Measurements from ENCODE around the gene E2F7. TPM values are rescaled to one million over a fixed set of nuclear protein-coding genes. Genes with fewer than 3 reads are reported as not detected.

E2F7 gene
- total RNA-seq, 1 experiment from 2014 or later, result 28.4 TPM

DNA sequence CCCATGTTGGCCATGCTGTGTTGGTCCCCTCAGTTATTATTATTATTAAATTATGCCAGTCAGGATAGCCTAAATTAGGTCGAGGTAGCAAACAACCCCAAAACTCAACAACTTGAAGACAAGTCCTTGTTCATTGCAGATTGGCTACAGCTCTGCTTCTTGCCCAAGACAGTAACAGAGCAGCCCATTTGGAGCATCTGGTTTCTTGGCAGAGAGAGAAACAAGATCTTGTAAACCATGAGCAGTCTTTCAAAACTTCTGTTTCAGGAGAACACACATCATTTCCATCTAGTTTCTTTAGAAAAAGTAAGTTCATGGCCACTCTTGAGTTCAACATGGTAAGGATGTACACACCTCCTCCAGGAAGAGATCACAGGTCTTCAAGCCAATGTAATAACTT is 52.3 kb downstream of the E2F7 start:
- ChIA-PET POLR2A (no interaction called here), CTCF (no interaction called here)
- Mint-ChIP-seq H3K27me3 (ENCODE audit: low read depth) (no peaks in the 10 kb centered on the region), H3K9me3 (peaks cover 10% of the 10 kb centered on the region), H3K4me3 (no peak overlapping the region), H3K36me3 (peaks cover 10% of the 10 kb centered on the region), H3K4me1 (peaks cover 20% of the 10 kb centered on the region), H3K27ac (no peak overlapping the region)
- no peak for TF ChIP-seq GABPB1 (CRISPR knock-in tag; IDR thresholded peaks at IDR 0.05)
- TF ChIP-seq, protein P1, sequence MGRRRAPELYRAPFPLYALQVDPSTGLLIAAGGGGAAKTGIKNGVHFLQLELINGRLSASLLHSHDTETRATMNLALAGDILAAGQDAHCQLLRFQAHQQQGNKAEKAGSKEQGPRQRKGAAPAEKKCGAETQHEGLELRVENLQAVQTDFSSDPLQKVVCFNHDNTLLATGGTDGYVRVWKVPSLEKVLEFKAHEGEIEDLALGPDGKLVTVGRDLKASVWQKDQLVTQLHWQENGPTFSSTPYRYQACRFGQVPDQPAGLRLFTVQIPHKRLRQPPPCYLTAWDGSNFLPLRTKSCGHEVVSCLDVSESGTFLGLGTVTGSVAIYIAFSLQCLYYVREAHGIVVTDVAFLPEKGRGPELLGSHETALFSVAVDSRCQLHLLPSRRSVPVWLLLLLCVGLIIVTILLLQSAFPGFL (CRISPR knock-in tag; IDR thresholded peaks at IDR 0.05; ENCODE audit: borderline replicate concordance), result no peak
- TF ChIP-seq JAZF1 (CRISPR knock-in tag; IDR thresholded peaks at IDR 0.05), result no peak
- no peak for TF ChIP-seq EMX1 (CRISPR knock-in tag; IDR thresholded peaks at IDR 0.05)
- no peak for TF ChIP-seq MYBL2 (CRISPR knock-in tag; IDR thresholded peaks at IDR 0.05)
- no peak for TF ChIP-seq OVOL2 (CRISPR knock-in tag; IDR thresholded peaks at IDR 0.05; ENCODE audit: borderline replicate concordance)
- no peak for TF ChIP-seq NFE2L1 (CRISPR knock-in tag; IDR thresholded peaks at IDR 0.05)
- no peak for TF ChIP-seq KAT7 (CRISPR knock-in tag; IDR thresholded peaks at IDR 0.05; ENCODE audit: borderline replicate concordance)
- TF ChIP-seq NFYB (CRISPR knock-in tag; conservative IDR thresholded peaks at IDR 0.05; ENCODE audit: low read depth), result no peak
- no peak for TF ChIP-seq ZMAT4 (CRISPR knock-in tag; IDR thresholded peaks at IDR 0.05)
- TF ChIP-seq TCF7 (CRISPR knock-in tag; IDR thresholded peaks at IDR 0.05; ENCODE audit: low read depth), result no peak
- no peak for DNase-seq (ENCODE audit: low spot score)
- no peak for ATAC-seq

DNA sequence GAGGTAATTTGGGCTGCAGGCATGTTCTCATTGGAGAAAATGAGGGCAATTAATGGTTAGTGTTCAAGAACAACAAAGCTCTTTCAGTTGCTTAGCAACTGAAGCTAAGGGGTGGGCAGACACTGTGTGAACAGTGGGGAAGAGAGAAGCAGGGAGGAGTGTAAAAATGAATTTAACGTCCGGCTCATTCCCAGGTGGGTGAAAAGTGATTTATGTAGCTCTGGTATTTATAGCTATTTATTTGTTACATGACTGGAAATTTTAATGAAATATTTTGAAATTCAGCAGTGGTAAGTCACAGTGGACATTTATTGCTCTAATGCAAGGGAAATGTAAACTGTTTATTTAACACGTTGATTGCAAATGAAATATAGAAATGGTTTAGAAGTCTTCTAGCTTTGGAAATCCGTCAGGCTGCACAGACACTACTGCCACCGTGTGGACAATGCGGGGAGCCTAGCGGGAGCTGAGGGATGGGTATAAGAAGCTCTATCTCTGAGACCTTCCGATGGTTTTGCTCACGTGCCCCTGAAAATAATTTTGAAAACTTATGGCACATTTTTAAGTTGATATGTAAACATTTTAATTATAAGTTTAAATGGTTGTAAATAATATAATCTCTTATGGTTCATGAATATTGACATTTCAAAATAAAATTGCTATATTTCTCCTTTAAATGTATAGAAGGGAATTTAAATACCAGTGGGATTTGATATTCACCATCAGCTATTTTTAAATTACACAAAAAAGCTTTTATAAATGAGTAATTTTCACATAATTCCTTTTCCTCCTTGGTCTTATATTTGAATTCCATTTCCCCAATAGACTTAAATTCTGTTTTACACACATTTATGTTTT is 54.4 kb downstream of the E2F7 start:
- peaks cover 3% of the 10 kb centered on the region; the same call in 1 of the 2 replicates for H3K9me3 Mint-ChIP-seq
- ChIA-PET POLR2A (interaction anchor here (0.9 kb wide), 1 partner anchor 132 kb away, joined by 3 read pairs; no protein-coding TSS in a partner anchor), CTCF (interaction anchor here (0.6 to 2.5 kb wide), 84 partner anchors 9 to 915 kb away, joined by 3 to 46 read pairs (median 5); partner anchors contain the start of gene CSRP2)
- peak; percentile 83 for DNase-seq (ENCODE audit: low spot score)
- H3K27me3 Mint-ChIP-seq (ENCODE audit: low read depth), result no peaks in the 10 kb centered on the region
- peaks cover 6% of the 10 kb centered on the region for H3K4me1 Mint-ChIP-seq
- H3K27ac Mint-ChIP-seq, result no peak overlapping the region
- no peaks in the 10 kb centered on the region for H3K36me3 Mint-ChIP-seq
- ATAC-seq, result peak; percentile 88
- peak overlapping the region; percentile 52 for H3K4me3 Mint-ChIP-seq
- TF ChIP-seq RELA (CRISPR knock-in tag; IDR thresholded peaks at IDR 0.05; ENCODE audit: borderline replicate concordance), result no peak
- TF ChIP-seq, protein P2, sequence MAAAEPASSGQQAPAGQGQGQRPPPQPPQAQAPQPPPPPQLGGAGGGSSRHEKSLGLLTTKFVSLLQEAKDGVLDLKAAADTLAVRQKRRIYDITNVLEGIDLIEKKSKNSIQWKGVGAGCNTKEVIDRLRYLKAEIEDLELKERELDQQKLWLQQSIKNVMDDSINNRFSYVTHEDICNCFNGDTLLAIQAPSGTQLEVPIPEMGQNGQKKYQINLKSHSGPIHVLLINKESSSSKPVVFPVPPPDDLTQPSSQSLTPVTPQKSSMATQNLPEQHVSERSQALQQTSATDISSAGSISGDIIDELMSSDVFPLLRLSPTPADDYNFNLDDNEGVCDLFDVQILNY (CRISPR knock-in tag; IDR thresholded peaks at IDR 0.05), result no peak
- no peak for TF ChIP-seq ARID4B (CRISPR knock-in tag; IDR thresholded peaks at IDR 0.05; ENCODE audit: borderline replicate concordance)
- no peak for TF ChIP-seq NFATC4 (CRISPR knock-in tag; IDR thresholded peaks at IDR 0.05)
- no peak for TF ChIP-seq ZNF138 (CRISPR knock-in tag; conservative IDR thresholded peaks at IDR 0.05)
- TF ChIP-seq ZNF671 (CRISPR knock-in tag; IDR thresholded peaks at IDR 0.05), result no peak
- TF ChIP-seq, protein P3, sequence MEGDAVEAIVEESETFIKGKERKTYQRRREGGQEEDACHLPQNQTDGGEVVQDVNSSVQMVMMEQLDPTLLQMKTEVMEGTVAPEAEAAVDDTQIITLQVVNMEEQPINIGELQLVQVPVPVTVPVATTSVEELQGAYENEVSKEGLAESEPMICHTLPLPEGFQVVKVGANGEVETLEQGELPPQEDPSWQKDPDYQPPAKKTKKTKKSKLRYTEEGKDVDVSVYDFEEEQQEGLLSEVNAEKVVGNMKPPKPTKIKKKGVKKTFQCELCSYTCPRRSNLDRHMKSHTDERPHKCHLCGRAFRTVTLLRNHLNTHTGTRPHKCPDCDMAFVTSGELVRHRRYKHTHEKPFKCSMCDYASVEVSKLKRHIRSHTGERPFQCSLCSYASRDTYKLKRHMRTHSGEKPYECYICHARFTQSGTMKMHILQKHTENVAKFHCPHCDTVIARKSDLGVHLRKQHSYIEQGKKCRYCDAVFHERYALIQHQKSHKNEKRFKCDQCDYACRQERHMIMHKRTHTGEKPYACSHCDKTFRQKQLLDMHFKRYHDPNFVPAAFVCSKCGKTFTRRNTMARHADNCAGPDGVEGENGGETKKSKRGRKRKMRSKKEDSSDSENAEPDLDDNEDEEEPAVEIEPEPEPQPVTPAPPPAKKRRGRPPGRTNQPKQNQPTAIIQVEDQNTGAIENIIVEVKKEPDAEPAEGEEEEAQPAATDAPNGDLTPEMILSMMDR (IDR thresholded peaks at IDR 0.05), result peak; percentile 85
- no peak for TF ChIP-seq SOX15 (CRISPR knock-in tag; IDR thresholded peaks at IDR 0.05)
- TF ChIP-seq, protein P4, sequence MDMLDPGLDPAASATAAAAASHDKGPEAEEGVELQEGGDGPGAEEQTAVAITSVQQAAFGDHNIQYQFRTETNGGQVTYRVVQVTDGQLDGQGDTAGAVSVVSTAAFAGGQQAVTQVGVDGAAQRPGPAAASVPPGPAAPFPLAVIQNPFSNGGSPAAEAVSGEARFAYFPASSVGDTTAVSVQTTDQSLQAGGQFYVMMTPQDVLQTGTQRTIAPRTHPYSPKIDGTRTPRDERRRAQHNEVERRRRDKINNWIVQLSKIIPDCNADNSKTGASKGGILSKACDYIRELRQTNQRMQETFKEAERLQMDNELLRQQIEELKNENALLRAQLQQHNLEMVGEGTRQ (CRISPR knock-in tag; IDR thresholded peaks at IDR 0.05), result 0 out of 2 replicates have a peak, but pooled peaks have one; percentile 33
- TF ChIP-seq ATF2 (CRISPR knock-in tag; IDR thresholded peaks at IDR 0.05; ENCODE audit: borderline replicate concordance, low read depth), result no peak
- TF ChIP-seq SMAD3 (CRISPR knock-in tag; IDR thresholded peaks at IDR 0.05; ENCODE audit: borderline replicate concordance), result no peak
- TF ChIP-seq EMX1 (CRISPR knock-in tag; IDR thresholded peaks at IDR 0.05), result no peak
